NOMO-1 (cell line): ENCODE measurements around the gene CSGALNACT2.
A peak's percentile ranks its signal among the peaks of the same experiment; 100 is the strongest.

Experiments
- DNase-seq, 2 experiments: peaks; one replicate each; lab custom pipeline; 2025; ENCODE audit not compliant: unreplicated experiment in 2 of 2; lab: John Stamatoyannopoulos, UW

Gene CSGALNACT2

GRCh38 chr10:43123361-43124093 lies 14.7 kb upstream of the CSGALNACT2 start:
- no peak for DNase-seq

- no peak for DNase-seq
Measured at GRCh38 chr10:43124094-43124521, 14.1 kb upstream of the CSGALNACT2 start.

- no peak for DNase-seq
Measured at GRCh38 chr10:43124574-43125273, 13.5 kb upstream of the CSGALNACT2 start.

- no peak for DNase-seq
Measured at GRCh38 chr10:43125274-43125845, 12.9 kb upstream of the CSGALNACT2 start.

GRCh38 chr10:43125881-43126731 lies 12.1 kb upstream of the CSGALNACT2 start:
- no peak for DNase-seq

GRCh38 chr10:43126759-43127424 lies 11.4 kb upstream of the CSGALNACT2 start:
- no peak for DNase-seq

GRCh38 chr10:43127442-43127841 lies 10.8 kb upstream of the CSGALNACT2 start:
- DNase-seq: no peak

GRCh38 chr10:43128331-43128730 lies 9.9 kb upstream of the CSGALNACT2 start:
- DNase-seq: no peak

GRCh38 chr10:43128958-43129706 lies 9.1 kb upstream of the CSGALNACT2 start:
- peak; percentile 21 to 43 for DNase-seq

- no peak for DNase-seq
Measured at GRCh38 chr10:43130770-43131171, 7.5 kb upstream of the CSGALNACT2 start.

GRCh38 chr10:43131256-43131655 lies 7.0 kb upstream of the CSGALNACT2 start:
- no peak for DNase-seq

GRCh38 chr10:43131906-43132305 lies 6.3 kb upstream of the CSGALNACT2 start:
- no peak for DNase-seq

- no peak for DNase-seq
Measured at GRCh38 chr10:43132867-43133787, 5.1 kb upstream of the CSGALNACT2 start.

- no peak for DNase-seq
Measured at GRCh38 chr10:43134126-43134905, 3.9 kb upstream of the CSGALNACT2 start.

- no peak for DNase-seq
Measured at GRCh38 chr10:43135064-43135463, 3.2 kb upstream of the CSGALNACT2 start.

GRCh38 chr10:43135656-43136055 lies 2.6 kb upstream of the CSGALNACT2 start:
- no peak for DNase-seq

- no peak for DNase-seq
Measured at GRCh38 chr10:43136432-43136831, 1.8 kb upstream of the CSGALNACT2 start.
